Measurements from ENCODE around the gene MAJIN. TPM values are rescaled to one million over a fixed set of nuclear protein-coding genes. Genes with fewer than 3 reads are reported as not detected.
"Not testable (repeated sequence)": the region's sequence is repeated elsewhere in the genome, so short reads cannot be mapped to it uniquely, and the experiment has no call there.

Gene MAJIN
- total RNA-seq, 1 donor from 2014 or later: not detected

DNA sequence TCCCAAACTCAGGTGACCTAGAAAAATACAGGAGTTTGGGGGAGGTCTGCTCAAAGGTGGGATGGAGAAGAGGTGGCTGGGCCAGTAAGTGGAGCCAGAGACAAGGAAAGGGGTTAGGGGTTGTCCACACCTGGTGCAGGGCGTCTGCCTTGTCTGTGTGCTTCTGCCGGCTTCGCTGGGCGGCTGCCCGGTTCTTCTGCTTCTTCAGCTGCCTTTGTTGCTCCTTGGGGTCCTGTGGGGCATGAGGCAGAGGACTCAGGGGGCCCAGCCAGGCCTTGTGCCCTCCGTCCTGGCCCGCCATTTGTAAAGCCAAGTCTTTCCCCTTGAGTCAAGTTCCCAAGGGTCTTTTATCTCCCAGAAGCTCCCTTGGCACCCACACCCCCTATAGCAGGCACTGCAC lies 22.4 kb upstream of the MAJIN start:
- no peak for DNase-seq (ENCODE audit: extremely low read depth, low read depth, low spot score)

DNA sequence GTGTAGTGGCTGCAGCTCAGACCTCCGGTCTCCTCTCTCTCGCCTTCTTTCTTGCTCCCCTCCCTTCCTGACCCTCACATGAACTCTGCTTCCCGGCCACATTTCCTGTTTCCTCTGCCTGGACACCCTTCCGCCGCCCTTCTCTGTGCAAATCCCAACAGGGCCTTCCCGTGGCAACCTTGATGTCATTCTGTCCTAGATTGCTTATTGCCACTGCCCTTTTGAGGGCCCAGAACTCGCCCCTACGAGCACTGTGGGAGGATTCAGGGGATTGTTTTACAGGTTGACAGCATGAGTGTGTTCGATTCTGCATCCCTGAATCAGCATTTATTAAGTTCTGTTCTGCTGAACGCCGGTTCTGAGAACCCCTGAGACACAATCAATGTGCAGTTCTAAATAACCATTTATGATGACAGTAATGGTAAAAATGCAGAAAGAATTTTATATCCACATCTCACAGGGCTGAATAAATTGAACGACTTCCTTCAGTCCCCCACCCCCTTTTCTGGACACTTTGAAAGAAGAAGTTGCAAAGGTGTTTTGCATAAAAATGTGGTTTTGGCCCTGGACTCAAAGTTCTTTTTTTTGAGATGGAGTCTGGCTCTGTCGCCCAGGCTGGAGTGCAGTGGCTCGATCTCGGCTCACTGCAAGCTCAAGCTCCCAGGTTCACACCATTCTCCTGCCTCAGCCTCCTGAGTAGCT lies 18.5 kb upstream of the MAJIN start:
- DNase-seq (ENCODE audit: extremely low read depth, low read depth, low spot score): no peak

DNA sequence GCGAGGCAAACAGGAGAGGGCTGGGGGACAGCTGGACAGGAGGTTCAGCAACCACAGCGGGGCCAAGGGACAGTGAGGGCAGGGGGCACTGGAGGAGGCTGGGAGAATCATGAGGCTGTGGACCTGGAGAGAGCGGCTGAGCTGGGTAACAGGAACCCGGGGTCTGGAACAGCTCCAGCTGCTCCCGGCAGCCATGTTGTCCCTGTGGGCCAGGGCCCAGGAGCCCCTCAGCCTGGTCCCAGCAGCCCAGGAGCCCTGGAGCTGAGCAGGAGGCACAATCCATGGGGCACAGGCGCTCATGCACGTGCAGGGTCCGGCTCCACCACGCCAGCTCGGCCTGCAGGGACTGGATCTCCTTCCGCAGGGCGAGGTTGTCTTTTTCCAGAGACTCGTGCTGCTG lies 17.5 kb upstream of the MAJIN start:
- no peak for DNase-seq (ENCODE audit: extremely low read depth, low read depth, low spot score)

DNA sequence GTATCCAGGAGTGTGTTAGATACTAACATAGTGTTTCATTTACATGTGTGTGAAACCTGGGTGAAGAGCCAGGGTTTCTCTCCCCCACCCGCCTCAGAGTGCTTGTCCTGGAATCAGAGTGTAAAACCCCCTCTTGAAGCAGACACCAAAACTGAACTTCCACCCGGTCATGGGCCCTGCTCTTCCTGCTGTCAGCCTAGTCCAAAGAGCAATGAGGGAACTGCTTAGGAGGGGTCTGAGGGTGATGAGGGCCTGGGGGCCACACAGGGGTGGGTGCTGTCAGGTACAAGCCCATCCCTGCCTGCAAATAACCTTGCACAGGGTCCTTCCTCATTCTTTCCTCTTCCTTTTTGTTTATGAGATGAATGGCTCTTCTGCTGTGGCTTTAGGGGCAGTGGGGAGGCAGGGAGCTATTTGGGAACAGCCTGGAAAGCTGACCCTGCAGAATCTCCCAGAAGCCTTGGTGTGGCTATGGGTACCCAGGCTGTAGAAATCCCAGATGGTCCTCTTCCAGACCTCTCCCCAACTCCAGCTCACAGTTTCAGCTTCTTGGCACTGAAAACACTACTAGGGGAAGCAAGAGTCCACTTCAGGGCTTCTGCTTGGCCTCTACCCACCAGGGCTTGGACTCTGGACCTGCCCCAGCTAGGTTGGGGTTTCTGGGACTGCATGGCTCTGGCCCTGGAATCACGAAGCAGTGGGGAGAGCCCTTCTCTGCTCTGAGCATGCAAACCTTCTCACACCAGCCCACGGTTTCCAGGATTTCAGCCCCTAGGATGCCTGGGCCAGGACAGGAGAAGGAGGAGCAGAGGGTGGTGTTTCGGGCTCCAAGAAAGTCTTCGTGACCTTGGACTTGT lies 16.3 kb upstream of the MAJIN start:
- no peak for DNase-seq (ENCODE audit: extremely low read depth, low read depth, low spot score)

DNA sequence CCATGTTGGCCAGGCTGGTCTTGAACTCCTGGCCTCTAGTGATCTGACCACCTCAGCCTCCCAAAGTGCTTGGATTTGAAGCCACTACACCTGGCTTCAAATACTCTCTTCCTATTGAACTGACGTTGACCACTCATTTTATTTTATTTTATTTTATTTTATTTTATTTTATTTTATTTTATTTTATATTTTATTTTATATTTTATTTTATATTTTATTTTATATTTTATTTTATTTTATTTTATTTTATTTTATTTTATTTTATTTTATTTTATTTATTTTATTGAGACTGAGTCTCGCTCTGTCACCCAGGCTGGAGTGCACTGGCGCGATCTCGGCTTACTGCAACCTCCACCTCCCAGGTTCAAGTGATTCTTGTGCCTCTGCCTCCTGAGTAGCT lies 11.4 kb upstream of the MAJIN start:
- DNase-seq (ENCODE audit: extremely low read depth, low read depth, low spot score): not testable (repeated sequence)

DNA sequence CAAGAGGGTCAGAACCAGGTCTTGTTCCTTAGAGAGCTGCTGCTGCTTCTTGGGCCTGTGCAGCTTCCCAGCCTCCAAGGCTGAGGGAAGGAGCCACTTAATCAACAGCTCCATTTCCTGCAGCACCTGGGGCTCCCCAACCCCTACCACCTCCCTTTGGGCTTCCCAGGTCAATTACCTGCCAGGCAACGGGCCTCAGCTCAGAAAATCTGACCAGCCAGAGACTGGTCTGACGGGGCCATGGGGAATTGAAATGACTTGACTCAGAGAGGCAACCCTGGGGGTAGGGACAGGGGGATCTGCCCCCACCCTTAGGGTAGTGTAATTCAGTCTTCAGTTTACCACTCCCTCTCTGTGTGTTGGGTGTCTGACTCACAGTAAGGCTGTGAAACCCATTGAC lies 4.7 kb upstream of the MAJIN start:
- no peak for DNase-seq (ENCODE audit: extremely low read depth, low read depth, low spot score)

DNA sequence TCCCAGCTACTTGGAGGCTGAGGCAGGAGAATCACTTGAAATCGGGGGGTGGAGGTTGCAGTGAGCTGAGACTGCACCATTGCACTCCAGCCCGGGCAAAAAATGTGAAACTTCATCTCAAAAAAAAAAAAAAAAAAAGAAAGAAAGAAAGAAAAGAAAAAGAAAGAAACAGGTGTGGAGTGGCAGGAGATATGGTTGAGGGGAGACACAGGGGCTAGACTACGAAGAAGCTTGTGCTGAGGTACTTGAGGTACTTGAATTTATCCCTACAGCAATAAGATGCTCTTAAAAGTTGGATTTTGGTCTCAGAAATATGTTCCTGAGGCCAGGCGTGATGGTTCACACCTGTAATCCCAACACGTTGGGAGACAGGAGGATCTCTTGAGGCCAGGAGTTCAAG lies 2.2 kb upstream of the MAJIN start:
- no peak for DNase-seq (ENCODE audit: extremely low read depth, low read depth, low spot score)

DNA sequence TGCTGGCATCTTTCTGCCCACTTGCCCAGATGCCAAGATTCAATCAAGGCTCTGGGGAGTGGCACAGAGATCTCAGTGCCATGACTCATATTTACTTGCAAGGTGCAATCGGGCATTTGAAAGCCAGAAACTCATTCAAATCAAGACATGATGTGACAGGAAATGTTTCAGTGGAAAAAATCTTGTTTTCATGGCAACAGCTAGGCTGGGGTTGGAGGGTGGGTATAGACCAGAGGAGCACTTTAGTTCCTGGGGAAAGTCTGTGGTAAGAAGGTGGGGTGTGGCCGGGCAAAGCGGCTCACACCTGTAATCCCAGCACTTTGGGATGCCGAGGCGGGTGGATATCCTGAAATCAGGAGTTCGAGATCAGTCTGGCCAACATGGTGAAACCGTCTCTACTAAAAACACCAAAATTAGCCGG lies 1.2 kb downstream of the MAJIN start:
- no peak for DNase-seq (ENCODE audit: extremely low read depth, low read depth, low spot score)

DNA sequence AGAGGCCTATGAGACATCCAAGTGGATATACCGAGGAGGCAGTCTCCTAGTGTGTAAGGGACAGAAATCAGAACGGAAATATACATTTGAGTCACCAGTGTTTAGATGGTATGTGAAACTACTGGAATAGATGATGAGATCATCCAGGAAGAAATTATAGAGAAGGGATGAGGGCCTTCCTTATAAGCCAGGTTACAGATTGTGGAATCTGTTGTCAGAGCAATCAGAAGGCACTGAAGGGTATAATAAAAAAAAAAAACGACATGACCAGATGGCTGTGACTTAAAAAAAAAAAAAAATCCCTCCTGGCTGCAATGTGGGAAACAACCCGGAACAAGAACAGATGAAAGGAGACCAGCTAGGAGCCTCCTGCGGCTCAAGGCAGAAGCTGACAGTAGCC lies 2.7 kb downstream of the MAJIN start:
- no peak for DNase-seq (ENCODE audit: extremely low read depth, low read depth, low spot score)

DNA sequence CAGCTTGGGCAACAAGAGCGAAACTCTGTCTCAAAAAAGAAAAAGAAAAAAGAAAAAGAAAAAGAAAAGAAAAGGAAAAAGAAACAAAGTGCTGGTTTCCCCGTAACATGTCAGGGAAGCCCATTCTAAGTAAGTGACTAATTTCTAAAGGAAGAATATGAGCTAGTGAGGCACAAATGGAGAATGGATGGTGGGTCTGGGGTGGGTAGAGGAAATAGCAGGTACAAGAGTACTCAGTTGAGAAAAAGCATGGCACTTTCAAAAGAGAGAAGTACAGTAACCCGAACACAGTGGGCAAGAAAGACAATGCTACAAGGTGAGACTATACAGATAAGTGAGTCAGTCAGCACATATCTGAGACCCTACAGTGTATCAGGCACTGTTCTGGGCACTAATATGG lies 4.5 kb downstream of the MAJIN start:
- no peak for DNase-seq (ENCODE audit: extremely low read depth, low read depth, low spot score)

DNA sequence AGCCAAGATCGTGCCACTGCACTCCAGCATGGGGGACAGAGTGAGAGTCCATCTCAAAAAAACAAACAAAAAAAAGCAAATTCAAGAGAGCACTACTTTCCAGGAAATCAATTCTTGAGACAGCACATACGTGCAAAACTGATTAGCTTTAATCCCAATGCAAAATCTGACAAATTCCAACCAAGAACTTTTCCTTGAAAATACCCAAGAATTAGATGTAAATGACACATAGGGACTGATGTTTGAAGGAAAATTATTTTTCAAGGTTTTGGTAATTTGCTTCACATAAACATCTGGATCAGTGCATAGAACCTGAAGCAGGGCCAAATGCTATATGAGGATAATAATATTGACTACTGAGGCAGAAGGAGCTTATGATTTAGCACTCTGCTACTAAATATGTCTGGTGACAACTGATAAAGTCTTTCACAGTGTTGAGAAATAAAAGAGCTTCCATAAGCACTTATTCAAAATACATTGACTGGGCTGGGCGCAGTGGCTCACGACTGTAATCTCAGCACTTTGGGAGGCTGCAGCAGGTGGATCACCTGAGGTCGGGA lies 8.8 kb downstream of the MAJIN start:
- DNase-seq (ENCODE audit: extremely low read depth, low read depth, low spot score): no peak

DNA sequence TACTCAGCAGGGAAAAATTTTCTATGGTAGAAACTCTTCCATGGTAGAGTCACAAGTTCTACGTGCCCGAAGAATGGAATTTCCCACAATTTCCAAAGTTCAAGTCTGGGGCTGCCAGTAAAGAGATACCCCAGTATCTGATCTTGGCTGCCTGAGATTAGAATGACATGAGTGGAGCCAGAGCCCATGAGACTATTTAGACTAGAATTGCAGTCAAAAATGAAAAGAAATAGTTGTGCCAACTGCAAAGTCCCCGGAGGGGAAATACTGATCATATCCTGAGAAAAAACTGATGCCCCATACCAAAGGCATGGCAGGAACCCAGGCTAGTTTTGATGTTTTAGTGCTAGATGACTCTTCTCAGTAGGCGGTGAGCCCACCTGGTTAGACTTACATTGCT lies 11.2 kb downstream of the MAJIN start:
- DNase-seq (ENCODE audit: extremely low read depth, low read depth, low spot score): no peak

DNA sequence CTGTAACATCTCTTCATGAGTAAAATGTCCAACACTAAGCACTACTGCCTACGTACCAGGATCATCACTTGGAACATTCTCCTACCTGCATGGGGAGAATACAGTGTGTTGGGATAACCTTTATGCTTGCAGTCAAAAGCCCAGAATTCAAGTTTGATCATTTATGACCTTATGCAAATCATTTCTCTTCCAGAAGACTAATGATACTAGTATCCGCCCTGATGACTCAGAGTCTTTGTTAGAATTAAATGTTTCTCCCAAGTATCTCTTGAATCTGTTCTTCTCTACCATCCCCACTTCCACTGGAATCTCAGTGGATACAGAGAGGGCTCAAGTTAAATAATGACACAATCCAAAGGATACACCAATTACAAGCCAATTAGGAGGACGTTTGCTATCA lies 12.4 kb downstream of the MAJIN start:
- no peak for DNase-seq (ENCODE audit: extremely low read depth, low read depth, low spot score)

DNA sequence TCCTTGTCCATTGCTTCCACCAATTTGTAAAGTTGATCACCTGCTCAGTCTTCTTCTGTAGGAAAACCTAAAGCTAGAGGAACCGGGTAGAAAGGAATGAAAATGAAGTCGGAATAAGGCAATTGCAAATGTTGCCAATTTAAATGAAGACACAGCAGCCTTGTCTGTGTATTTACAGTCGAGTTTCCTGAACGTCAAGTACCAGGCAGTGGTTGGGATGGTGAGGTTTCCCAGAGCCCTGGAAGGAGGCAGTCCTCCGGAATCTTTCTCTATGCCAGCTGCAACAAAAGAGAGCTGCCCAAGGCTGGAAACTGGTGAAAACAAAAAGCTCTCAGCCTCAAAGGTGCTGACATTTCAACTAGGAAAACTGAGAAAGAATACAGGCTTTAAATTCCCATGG lies 17.7 kb downstream of the MAJIN start:
- DNase-seq (ENCODE audit: extremely low read depth, low read depth, low spot score): no peak

DNA sequence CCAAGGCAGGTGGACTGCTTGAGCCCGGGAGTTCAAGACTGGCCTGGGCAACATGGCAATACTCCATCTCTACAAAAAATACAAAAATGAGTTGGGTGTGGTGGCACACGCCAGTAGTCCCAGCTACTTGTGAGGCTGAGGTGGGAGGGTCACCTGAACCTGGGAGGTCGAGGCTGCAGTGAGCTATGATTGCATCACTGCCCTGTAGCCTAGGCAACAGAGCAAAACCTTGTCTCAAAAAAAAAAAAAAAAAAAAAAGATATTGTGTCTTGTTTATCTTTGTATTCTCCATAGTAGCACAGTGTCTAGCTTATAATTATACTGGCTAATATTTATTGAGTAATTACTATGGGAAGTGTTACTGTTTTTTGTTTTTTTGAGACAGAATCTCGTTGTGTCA lies 20.4 kb downstream of the MAJIN start:
- no peak for DNase-seq (ENCODE audit: extremely low read depth, low read depth, low spot score)

DNA sequence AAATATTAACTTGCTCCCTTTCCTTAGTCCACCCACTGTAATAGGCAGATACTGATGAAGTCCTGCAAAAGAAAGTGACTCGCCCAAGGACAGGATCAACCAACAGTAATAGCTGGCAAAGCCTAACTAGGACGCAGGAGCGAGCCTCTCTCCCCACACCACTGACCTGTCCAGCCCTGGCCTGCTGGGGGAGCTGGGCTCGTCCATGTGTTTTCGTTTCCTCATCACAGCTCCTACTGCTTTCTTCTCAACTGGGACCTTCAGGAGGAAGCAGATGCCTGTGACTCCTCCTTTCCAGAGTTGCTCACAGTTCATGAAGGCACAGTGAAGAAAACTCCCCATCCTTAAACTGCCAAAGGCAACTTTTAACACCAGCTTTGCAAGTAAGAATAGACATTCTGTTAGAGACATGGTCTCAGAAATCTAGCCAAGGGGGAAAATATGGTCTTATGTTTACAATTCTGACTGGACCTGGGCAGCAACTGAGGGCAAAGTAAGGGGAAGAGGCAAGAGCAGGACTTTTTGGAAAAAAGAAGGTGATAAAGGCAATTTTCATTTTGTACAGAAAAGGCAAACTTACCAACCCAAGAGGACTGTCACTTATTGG lies 24.6 kb downstream of the MAJIN start:
- no peak for DNase-seq (ENCODE audit: extremely low read depth, low read depth, low spot score)

DNA sequence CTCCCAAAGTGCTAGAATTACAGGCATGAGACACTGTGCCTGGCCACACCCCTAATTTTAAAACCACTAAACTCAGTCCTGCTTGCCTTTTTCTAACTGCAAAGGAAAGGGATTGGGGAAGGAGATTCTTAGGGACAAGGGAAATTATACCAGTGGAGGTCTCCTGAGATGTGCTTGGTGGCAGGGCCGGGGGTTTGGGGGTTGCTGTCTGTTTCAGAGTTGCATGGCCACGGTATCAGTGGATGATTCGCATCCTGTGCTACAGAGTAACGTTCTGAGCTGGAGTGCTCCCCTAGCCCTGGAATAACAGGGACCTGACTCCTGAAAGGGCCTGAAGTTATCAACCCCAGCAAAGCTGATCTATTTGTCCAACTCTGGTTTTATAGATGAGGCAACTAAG lies 35.4 kb downstream of the MAJIN start:
- no peak for DNase-seq (ENCODE audit: extremely low read depth, low read depth, low spot score)

DNA sequence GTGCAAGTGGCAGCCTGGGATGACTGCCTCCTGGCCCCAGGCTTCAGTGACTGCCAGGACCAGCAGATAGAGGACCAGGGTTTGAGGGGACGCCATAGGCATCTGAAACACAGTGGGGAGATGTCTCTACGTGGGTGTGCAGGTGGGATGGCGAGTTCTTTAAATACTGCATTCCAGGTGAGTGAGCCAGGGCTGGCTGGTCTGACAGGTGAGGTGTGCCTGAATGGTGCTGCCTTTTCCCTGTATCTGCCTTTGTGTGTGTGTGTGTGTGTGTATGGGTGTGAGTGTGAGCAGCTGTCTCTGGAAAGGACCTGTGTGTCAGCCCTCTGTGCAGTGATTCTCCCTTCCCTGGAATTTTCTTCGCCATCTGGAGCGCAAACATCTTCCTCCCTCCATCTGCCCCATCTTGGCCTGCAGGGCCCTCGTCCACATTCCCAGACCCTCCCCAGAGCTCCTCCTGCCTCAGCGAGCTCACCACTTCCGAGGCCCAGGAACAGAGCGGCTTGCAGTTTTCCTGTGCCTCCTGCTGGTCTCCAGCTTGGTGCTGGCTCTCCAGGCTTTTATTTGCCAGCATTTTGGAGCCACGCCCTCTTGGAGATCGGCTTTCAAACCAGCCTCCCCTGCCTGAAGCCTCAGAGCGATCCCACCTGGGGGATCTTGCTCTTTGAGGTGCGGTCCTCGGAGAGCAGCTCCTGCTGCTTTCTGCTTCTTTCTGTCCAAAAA lies 36.4 kb downstream of the MAJIN start, which contains the start of gene GPHA2:
Gene GPHA2, minus strand, starts transcription at position 535 of the 723 bp plus-strand sequence. Its CDS starts 433 bp downstream, at position 102.
- DNase-seq (ENCODE audit: extremely low read depth, low read depth, low spot score): no peak

DNA sequence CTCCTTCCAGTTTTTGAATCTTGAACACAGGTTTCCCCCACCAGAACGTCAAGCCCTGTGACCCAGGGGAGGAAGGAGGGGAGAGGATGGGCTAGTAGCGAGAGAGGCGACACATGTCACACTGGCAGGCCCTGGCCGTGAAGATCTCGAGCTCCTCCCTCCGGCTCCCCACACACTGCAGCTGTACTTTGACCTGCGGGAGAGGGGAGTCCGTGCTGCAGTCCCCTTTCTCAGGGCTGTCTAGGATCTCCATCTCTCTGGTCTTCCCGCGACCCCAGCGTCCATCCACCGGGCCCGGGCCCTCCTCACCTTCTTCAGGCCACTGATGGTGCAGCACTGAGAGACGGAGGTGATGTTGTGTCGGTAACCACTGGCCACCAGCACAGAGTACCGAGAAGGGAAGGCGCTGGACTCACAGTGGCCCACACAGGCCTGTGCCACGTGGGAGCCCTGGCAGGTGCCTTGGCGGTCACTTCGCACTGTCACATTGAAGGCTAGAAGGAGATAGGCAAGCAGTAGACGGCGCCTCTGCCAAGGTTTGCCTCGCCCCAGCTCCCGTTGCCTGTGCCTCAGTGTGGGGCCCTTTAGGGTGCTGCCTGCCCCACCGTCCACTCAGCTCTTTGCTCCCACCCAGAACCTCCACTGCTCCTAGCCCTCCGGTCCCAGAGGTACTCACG lies 37.1 kb downstream of the MAJIN start:
- DNase-seq (ENCODE audit: extremely low read depth, low read depth, low spot score): no peak

Measured in glomerular endothelial cell (primary cell).